Activated naive CD8-positive, alpha-beta T cell treated with anti-CD3 and anti-CD28 coated beads, Interleukin-2, amount 10 ng/mL, durations not matched to agents 7 days and 5 days (primary cell): ENCODE data around the gene PDE7B. TPM values are rescaled to one million over a fixed set of nuclear protein-coding genes. Genes with fewer than 3 reads are reported as not detected.
A peak's percentile ranks its signal among the peaks of the same experiment; 100 is the strongest.

Experiments
- ATAC-seq: fragments of 150-1000 bp; cut with Tn5 transposase; one replicate; pipeline ENCODE4 v1.10.0; 2021; ENCODE audit warnings: low read depth, moderate library complexity
- POLR2A ChIA-PET: fragments of 350-600 bp; sonication (Branson Sonifier 250); formaldehyde crosslinking; loops from one replicate; lab custom pipeline; 2021; ENCODE audit warnings: antibody characterized with exemption; lab: Charles Lee
- DNase-seq: peaks from one replicate; pipeline ENCODE4 v3.0.0; 2021
- H3K27ac Mint-ChIP-seq: one replicate; pipeline ENCODE4 v1.8.0; 2022; ENCODE audit warnings: mild to moderate bottlenecking, mixed read lengths
- H3K27me3 Mint-ChIP-seq: one replicate; pipeline ENCODE4 v1.8.0; 2022; ENCODE audit warnings: mild to moderate bottlenecking, moderate library complexity, mixed read lengths
- H3K36me3 Mint-ChIP-seq: one replicate; pipeline ENCODE4 v1.8.0; 2021; ENCODE audit warnings: mild to moderate bottlenecking, mixed read lengths
- H3K4me1 Mint-ChIP-seq: one replicate; pipeline ENCODE4 v1.8.0; 2021; ENCODE audit warnings: mixed read lengths
- H3K4me3 Mint-ChIP-seq: one replicate; pipeline ENCODE4 v1.8.0; 2022; ENCODE audit warnings: mild to moderate bottlenecking, moderate library complexity, mixed read lengths
- H3K9me3 Mint-ChIP-seq: one replicate; pipeline ENCODE4 v1.8.0; 2021; ENCODE audit warnings: mixed read lengths
- total RNA-seq, 2 experiments: library from RNA; stranded (reverse); gene quantifications; one replicate each; pipeline ENCODE4 v1.2.3, GENCODE V29; 2021

The PDE7B gene
- total RNA-seq, 2 experiments from 2014 or later, result 0.14 to 0.42 TPM

- POLR2A ChIA-PET, result no interaction called here
- H3K36me3 Mint-ChIP-seq, result no peaks in the 10 kb centered on the region
- no peak overlapping the region for H3K4me3 Mint-ChIP-seq
- ATAC-seq, result no peak
- no peaks in the 10 kb centered on the region for H3K27me3 Mint-ChIP-seq
- H3K4me1 Mint-ChIP-seq, result peaks cover 21% of the 10 kb centered on the region
- H3K9me3 Mint-ChIP-seq, result peaks cover 2% of the 10 kb centered on the region
- H3K27ac Mint-ChIP-seq, result no peak overlapping the region
- DNase-seq, result no peak
Observed at GRCh38 chr6:135883536-135883935, 32.0 kb downstream of the PDE7B start.

GRCh38 chr6:135884136-135884535 lies 32.6 kb downstream of the PDE7B start:
- DNase-seq (no peak), ATAC-seq (no peak)
- no peaks in the 10 kb centered on the region for H3K36me3 Mint-ChIP-seq
- no peak overlapping the region for H3K4me3 Mint-ChIP-seq
- H3K9me3 Mint-ChIP-seq, result peaks cover 2% of the 10 kb centered on the region
- no peak overlapping the region for H3K27ac Mint-ChIP-seq
- POLR2A ChIA-PET, result no interaction called here
- H3K4me1 Mint-ChIP-seq, result peaks cover 21% of the 10 kb centered on the region
- no peaks in the 10 kb centered on the region for H3K27me3 Mint-ChIP-seq

GRCh38 chr6:135887069-135887468 lies 35.6 kb downstream of the PDE7B start:
- no peak overlapping the region for H3K27ac Mint-ChIP-seq
- no peak for DNase-seq
- no peaks in the 10 kb centered on the region for H3K36me3 Mint-ChIP-seq
- POLR2A ChIA-PET, result no interaction called here
- peaks cover 5% of the 10 kb centered on the region for H3K4me1 Mint-ChIP-seq
- peaks cover 2% of the 10 kb centered on the region for H3K9me3 Mint-ChIP-seq
- no peaks in the 10 kb centered on the region for H3K27me3 Mint-ChIP-seq
- no peak for ATAC-seq
- H3K4me3 Mint-ChIP-seq, result no peak overlapping the region

GRCh38 chr6:135888818-135889217 lies 37.3 kb downstream of the PDE7B start:
- Mint-ChIP-seq H3K36me3 (no peaks in the 10 kb centered on the region), H3K27me3 (no peaks in the 10 kb centered on the region), H3K9me3 (peaks cover 2% of the 10 kb centered on the region), H3K27ac (no peak overlapping the region), H3K4me1 (no peaks in the 10 kb centered on the region), H3K4me3 (no peak overlapping the region)
- ATAC-seq, result no peak
- no peak for DNase-seq
- POLR2A ChIA-PET, result no interaction called here

- no peaks in the 10 kb centered on the region for H3K4me1 Mint-ChIP-seq
- no peak overlapping the region for H3K27ac Mint-ChIP-seq
Observed at GRCh38 chr6:135890876-135891275, 39.4 kb downstream of the PDE7B start.

GRCh38 chr6:135891710-135892109 lies 40.2 kb downstream of the PDE7B start:
- DNase-seq (no peak), ATAC-seq (no peak)
- Mint-ChIP-seq H3K27me3 (no peaks in the 10 kb centered on the region), H3K4me1 (peaks cover under 1% of the 10 kb centered on the region), H3K4me3 (no peak overlapping the region), H3K9me3 (peaks cover 2% of the 10 kb centered on the region), H3K27ac (no peak overlapping the region), H3K36me3 (peaks cover under 1% of the 10 kb centered on the region)
- POLR2A ChIA-PET, result interaction anchor here (0.6 kb wide), 1 partner anchor 159 kb away, joined by 3 read pairs; no protein-coding TSS in a partner anchor

More at GRCh38 chr6:135890876-135891275, 39.4 kb downstream of the PDE7B start:
- ATAC-seq (no peak), DNase-seq (no peak)
- POLR2A ChIA-PET, result no interaction called here
- no peak overlapping the region for H3K4me3 Mint-ChIP-seq
- peaks cover 2% of the 10 kb centered on the region for H3K9me3 Mint-ChIP-seq
- H3K27me3 Mint-ChIP-seq, result no peaks in the 10 kb centered on the region
- H3K36me3 Mint-ChIP-seq, result no peaks in the 10 kb centered on the region

- ATAC-seq, result no peak
- no peak for DNase-seq
- POLR2A ChIA-PET, result no interaction called here
- no peak overlapping the region for H3K27ac Mint-ChIP-seq
- no peak overlapping the region for H3K4me3 Mint-ChIP-seq
- H3K9me3 Mint-ChIP-seq, result peaks cover 2% of the 10 kb centered on the region
- H3K4me1 Mint-ChIP-seq, result peaks cover 6% of the 10 kb centered on the region
- H3K27me3 Mint-ChIP-seq, result no peaks in the 10 kb centered on the region
- peaks cover 5% of the 10 kb centered on the region for H3K36me3 Mint-ChIP-seq
Observed at GRCh38 chr6:135895231-135895911, 43.9 kb downstream of the PDE7B start.

- POLR2A ChIA-PET, result no interaction called here
Observed at GRCh38 chr6:135897087-135897486, 45.6 kb downstream of the PDE7B start.

GRCh38 chr6:135901774-135902524 lies 50.4 kb downstream of the PDE7B start:
- Mint-ChIP-seq H3K27me3 (no peaks in the 10 kb centered on the region), H3K4me1 (peaks cover 2% of the 10 kb centered on the region), H3K27ac (no peak overlapping the region), H3K9me3 (no peaks in the 10 kb centered on the region), H3K4me3 (peak overlapping the region; percentile 15), H3K36me3 (peaks cover 2% of the 10 kb centered on the region)
- DNase-seq (no peak), ATAC-seq (no peak)
- POLR2A ChIA-PET, result no interaction called here

More at GRCh38 chr6:135897087-135897486, 45.6 kb downstream of the PDE7B start:
- H3K27me3 Mint-ChIP-seq, result no peaks in the 10 kb centered on the region
- H3K9me3 Mint-ChIP-seq, result peaks cover 2% of the 10 kb centered on the region
- H3K4me3 Mint-ChIP-seq, result no peak overlapping the region
- DNase-seq (no peak), ATAC-seq (no peak)
- peaks cover 5% of the 10 kb centered on the region for H3K36me3 Mint-ChIP-seq
- H3K27ac Mint-ChIP-seq, result no peak overlapping the region
- H3K4me1 Mint-ChIP-seq, result peaks cover 6% of the 10 kb centered on the region

GRCh38 chr6:135902756-135903331 lies 51.3 kb downstream of the PDE7B start:
- Mint-ChIP-seq H3K4me3 (no peak overlapping the region), H3K4me1 (no peaks in the 10 kb centered on the region), H3K27ac (no peak overlapping the region), H3K36me3 (peaks cover 2% of the 10 kb centered on the region), H3K9me3 (no peaks in the 10 kb centered on the region), H3K27me3 (no peaks in the 10 kb centered on the region)
- DNase-seq, result no peak
- ATAC-seq, result no peak
- POLR2A ChIA-PET, result no interaction called here

- ATAC-seq, result no peak
- Mint-ChIP-seq H3K9me3 (no peaks in the 10 kb centered on the region), H3K36me3 (no peaks in the 10 kb centered on the region), H3K4me3 (no peak overlapping the region), H3K4me1 (no peaks in the 10 kb centered on the region), H3K27ac (no peak overlapping the region), H3K27me3 (no peaks in the 10 kb centered on the region)
- no peak for DNase-seq
- POLR2A ChIA-PET, result no interaction called here
Observed at GRCh38 chr6:135904666-135905065, 53.2 kb downstream of the PDE7B start.

- H3K4me1 Mint-ChIP-seq, result peaks cover 2% of the 10 kb centered on the region
- H3K9me3 Mint-ChIP-seq, result no peaks in the 10 kb centered on the region
- no peaks in the 10 kb centered on the region for H3K27me3 Mint-ChIP-seq
- POLR2A ChIA-PET, result no interaction called here
- DNase-seq (no peak), ATAC-seq (no peak)
- no peaks in the 10 kb centered on the region for H3K36me3 Mint-ChIP-seq
- no peak overlapping the region for H3K27ac Mint-ChIP-seq
- no peak overlapping the region for H3K4me3 Mint-ChIP-seq
Observed at GRCh38 chr6:135905604-135906300, 54.3 kb downstream of the PDE7B start.

GRCh38 chr6:135906542-135906941 lies 55.0 kb downstream of the PDE7B start:
- DNase-seq (no peak), ATAC-seq (no peak)
- no peak overlapping the region for H3K27ac Mint-ChIP-seq
- no peaks in the 10 kb centered on the region for H3K27me3 Mint-ChIP-seq
- POLR2A ChIA-PET, result no interaction called here
- no peak overlapping the region for H3K4me3 Mint-ChIP-seq
- H3K36me3 Mint-ChIP-seq, result no peaks in the 10 kb centered on the region
- H3K4me1 Mint-ChIP-seq, result peaks cover 2% of the 10 kb centered on the region
- no peaks in the 10 kb centered on the region for H3K9me3 Mint-ChIP-seq
